ENCODE data around the gene SCPEP1.

- TF ChIP-seq POLR2A (IDR thresholded peaks at IDR 0.05; ENCODE audit: low read depth) = no peak
- TF ChIP-seq CTCF (IDR thresholded peaks at IDR 0.05) = no peak
- TF ChIP-seq POLR2AphosphoS5 (IDR thresholded peaks at IDR 0.05) = no peak
Measured at GRCh38 chr17:57045868-57046704, 68.2 kb downstream of the SCPEP1 start.
